D341Med (cell line): ENCODE measurements around the gene NANOS3.

Experiments
- DNase-seq: peaks from one replicate; pipeline ENCODE4 v3.0.0; 2012; ENCODE audit warnings: low spot score

The NANOS3 gene

DNA sequence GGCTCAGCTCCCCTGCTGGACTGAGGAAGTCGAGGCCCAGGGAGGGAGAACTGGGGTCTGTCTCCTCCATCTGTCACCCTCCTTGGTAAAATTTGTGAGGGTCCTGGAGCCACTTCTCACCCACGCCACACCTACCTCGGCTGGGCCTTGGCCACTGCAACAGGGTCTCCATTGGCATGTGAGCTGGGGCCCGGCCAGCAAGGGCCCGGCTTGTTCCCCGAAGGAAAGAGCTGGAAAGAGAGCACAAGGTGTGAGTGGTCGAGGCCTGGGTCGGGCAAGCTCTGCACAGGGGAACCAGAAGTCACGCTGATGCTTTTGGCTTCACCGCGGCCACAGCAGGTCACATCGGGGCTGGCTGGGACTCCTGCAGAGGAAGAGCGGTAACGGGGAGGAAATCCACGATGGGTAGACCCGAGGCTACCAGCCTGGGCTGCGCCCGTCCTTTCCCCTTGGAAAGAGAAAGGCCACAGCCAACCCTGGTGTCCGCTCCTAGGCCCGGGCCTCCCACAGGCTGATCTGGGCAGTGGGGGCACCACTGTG is 9.0 kb downstream of the NANOS3 start:
- no peak for DNase-seq

DNA sequence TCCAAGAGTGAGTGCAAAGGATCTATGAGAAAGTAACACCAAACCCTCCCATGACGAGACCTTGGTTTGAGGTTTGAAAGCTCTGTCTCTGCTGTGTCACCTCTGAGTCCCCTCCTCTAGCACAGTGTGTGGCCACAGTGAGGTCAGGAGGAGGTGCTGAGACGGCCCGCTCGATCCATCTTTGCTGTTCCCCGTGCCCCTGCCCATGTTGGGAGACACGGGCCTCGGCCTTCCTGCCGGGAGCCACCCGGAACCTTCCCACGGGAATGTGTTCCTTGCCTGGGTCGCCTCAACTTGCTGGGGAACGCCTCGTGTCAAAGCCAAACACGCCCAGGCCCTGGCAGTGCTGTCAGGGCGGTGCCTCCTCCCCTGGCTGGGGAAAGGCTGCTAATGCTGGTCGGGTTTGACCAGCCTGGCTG is 10.1 kb downstream of the NANOS3 start:
- no peak for DNase-seq

DNA sequence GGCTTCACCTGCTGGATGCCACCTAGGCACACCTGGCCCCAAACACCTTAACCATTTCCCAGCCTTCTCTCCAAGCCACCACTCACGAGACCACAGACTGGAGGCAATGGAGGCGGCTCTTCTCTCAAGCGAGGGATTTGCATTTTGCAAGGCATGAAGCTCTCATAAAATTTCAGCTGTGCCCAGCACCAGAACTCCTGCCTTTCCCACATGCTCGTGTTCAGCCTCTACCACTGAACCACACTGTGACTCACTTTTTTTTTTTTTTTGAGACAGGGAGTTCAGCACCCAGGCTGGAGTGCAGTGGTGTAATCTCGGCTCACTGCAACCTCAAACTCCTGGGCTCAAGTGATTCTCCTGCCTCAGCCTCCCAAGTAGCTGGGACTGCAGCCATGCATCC is 10.6 kb downstream of the NANOS3 start:
- no peak for DNase-seq

DNA sequence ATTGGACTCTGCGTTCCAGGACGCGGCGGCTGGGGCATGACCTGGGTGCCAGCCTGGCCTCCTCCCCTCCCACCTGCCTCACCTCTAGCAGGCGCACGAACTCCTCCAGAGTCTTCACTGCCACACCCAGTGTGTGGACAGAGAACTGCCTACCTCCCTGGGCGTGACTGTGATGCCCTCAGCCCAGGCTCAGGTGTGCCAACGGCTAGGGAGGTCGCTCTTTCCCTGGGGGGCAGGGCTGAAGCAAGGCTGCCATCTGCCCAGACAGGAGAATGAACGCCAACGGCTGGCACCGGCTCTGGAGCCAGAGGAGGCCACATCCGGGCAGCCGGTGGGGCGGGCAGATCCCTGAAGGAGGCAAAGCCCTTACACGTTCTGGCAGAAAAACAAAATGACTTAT is 11.3 kb downstream of the NANOS3 start:
- peak; percentile 17 for DNase-seq

DNA sequence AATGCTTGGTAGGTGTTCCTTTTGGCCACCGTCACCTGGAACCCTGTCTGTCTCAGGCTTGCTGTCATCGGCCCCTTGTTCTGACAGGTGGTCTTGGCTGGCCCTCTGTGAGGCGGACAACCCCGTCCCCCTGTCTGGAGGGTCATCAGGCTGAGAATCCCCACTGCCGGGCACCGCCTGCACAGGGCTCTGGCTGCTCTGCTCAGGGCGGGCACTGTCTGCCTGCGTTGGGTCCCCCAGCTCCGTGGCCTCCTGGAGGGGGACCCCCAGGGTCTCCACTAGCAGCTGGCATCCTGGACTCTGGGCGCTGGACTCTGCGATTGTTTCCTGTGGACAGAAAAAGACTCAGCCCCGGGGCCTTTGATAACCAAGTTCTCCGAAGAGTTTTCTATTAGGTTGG is 13.2 kb downstream of the NANOS3 start:
- peak; percentile 21 for DNase-seq

DNA sequence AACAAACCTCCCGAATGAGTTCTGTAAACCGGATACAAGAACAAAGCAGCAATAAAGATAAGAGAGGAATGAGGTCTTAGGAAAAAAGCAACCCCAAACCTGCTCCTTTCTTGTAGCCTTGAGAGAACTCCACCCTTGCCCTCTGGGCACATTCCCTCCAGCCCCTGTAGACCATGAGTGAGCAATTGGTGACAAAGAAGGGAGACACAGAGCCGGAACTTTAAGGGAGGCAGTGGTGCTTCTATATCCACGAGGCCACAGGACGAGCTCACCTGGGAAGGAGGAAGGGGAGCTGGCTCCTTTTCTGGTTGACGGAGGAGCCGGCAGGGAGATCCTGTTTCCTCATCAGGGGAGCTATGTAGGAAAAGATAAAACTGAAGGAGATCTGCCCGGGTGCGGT is 15.9 kb downstream of the NANOS3 start:
- DNase-seq, result no peak

DNA sequence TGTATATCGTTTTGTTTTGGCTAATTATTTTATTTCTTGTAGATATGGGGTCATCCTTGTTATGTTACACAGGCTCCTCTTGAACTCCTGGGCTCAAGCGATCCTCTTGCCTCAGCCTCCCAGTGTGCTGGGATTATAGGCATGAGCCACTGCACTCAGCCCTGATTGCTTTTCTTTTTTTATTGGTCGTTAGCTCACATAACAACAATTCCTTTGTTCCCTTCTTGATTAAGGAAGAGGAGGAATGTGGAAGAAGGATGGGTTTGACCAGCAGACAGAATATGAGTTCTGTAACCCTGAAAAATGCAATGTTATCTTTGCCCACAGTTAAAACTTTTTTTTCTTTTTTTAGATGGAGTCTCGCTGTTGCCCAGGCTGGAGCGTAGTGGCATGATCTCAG is 17.6 kb downstream of the NANOS3 start:
- DNase-seq, result no peak

DNA sequence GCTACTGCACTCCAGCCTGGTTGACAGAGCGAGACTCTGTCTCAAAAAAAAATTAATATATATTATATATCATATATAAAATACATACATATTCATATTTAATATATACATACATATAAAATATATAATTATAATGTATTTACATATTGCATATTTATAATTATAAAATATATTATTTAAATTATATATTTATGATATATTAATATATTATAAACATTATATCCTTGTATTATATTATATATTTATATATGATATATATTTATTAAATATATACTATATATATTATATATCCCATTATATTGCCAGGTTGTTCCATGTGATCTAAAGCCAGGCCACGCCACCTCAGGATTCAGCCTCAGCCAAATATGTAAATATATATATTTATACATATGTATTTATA is 19.3 kb downstream of the NANOS3 start:
- DNase-seq, result no peak

DNA sequence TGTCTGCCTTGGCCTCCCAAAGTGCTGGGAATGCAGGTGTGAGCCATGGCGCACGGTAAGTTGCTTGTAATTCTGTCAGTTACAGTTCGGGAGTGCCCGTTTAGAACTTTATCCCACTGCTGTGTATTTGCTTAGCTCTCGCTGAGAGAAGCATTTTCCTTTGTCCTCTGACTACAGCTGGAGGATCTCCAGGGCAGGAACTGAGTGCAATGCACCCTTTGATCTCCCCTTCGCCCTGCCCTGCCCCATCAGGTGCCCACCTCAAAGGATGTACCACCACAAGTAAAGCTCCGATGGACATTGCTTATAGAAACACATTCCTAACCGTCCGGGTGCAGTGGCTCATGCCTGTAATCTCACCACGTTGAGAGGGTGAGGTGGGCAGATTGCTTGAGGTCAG is 22.5 kb downstream of the NANOS3 start:
- no peak for DNase-seq

DNA sequence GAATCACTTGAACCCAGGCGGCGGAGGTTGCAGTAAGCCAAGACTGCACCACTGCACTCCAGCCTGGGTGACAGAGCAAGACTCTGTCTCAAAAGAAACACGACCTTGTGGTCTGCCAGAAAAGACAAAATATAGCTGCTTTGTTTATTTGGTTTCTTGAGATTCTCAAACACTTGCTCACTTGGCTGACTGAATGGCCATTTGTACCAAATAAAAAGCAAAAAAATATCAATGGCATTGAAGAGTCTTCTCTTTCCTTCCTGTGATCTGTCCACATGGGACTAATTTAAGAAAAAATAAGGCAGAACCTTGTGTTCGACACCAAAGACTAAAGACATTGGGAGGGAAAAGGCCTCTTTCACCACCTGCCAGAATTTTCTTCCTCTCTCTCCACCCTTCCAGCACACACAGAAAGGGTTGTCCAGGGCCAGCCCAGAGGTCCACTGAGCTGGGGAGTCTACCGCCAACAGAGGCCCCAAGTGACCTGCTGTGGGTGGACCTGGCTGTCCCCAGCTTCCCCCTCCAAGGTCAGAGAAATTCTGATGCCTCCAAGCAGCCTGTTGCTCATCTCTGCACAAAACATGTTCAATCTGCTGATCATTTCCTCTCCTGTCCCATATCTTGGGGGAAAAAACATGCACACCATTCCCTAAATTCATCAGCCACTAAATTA is 23.1 kb downstream of the NANOS3 start:
- DNase-seq, result no peak

DNA sequence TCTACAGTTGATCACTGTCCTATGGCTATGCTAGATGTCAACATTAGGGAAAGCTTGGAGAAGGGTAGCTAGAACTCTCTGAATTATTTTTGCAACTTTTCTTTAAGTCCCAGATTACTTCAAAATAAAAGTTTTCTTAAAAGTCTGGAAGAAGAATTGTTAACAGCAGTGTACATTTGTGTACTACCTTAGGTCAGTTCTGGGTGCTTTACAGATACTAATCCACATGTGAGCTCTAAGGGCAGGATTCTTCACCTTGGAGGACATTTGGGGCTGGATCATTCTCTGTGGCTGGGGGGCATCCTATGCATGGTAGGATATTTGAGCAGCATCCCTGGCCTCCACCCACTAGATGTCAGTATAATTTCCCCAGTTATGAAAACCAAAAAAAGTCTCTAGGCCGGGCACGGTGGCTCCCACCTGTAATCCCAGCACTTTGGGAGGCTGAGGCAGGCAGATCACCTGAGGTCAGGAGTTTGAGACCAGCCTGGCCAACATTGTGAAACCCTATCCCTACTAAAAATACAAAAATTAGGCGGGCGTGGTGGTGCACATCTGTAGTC is 26.1 kb downstream of the NANOS3 start:
- DNase-seq, result no peak

DNA sequence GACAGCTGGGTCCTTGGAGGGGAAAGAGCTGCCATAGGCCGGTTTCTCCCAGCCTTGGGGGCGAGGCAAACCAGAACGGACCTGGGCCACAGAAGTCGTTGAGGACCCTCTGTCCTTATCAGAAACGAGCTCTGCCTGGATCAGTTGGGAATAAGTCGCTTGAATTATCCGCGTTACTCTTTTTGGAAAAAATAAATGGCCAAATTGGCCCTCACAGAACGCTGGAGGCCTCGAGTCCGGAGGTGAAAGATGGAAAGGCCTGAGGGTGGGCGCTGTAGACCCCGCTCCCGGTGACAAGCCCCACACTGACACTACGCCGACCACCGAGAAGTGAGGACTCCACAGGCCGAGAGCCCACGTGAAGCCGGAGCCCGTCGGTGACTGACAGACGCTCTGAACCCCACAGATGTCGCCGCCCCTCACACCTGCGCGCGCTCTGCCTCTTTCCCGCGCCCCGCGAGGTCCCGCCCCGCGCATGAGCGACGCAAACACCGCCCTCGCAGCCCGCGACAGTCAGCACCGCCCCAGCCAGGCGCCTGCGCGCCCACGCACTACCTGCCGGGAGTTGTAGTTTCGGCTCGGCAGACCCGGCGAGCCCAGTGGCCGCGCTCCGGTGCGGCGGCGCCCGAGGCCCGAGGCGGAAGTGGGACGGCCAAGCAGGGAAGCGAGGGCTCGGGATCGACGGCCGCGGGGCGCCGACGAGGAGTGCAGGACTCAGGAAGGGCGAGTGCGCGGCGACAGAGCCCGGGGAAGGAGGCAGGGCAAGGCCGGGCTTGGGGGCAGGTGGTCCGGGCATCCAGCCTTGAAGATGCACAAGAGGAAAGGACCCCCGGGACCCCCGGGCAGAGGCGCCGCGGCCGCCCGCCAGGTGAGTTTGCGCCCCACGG is 28.9 kb downstream of the NANOS3 start, which contains the start of the genes BRME1 and CC2D1A:
TSS of gene BRME1 (minus strand) at position 484 of the 887 bp plus-strand sequence. CDS start 1,225 bp downstream, outside the sequence.
TSS of gene CC2D1A (plus strand) at position 568 of the 887 bp plus-strand sequence. CDS start at position 809, 241 bp downstream.
- peak; percentile 100 for DNase-seq

DNA sequence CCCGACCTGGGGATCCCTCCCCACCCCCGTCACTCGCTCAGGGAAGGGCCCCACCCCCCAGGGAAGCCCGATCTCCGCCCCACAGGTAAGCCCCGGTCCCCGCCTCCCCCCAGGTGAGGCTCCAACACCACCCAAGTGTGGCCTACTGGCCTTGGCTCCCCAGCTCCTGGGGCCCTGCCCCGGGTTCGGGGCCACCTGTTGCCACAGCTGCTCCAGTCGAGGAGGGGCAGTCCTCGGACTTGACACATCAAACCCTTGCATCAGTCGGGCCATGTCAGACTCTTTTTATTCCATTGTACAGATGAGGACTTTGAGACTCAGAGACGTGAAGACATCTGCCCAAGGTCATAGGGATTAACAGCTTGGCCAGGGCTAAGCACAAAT is 29.6 kb downstream of the NANOS3 start:
- DNase-seq, result peak; percentile 62

DNA sequence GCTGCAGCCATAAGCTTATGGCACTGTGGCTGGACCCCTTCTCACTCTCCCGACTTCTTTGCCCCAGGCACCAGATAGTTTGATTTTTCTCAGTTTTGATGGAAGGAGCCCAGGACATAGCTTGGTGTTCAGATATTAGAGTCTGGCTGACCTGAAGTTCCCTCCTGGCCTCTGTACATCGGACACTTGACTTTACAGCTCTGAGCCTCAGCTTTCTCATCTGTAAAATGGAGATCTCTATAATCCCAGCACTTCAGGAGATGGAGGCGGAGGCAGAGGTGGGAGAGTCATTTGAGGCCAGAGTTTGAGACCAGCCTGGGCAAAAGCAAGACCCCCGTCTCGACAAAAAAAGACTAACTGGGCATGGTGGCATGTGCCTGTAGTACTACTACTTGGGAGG is 30.0 kb downstream of the NANOS3 start:
- no peak for DNase-seq

DNA sequence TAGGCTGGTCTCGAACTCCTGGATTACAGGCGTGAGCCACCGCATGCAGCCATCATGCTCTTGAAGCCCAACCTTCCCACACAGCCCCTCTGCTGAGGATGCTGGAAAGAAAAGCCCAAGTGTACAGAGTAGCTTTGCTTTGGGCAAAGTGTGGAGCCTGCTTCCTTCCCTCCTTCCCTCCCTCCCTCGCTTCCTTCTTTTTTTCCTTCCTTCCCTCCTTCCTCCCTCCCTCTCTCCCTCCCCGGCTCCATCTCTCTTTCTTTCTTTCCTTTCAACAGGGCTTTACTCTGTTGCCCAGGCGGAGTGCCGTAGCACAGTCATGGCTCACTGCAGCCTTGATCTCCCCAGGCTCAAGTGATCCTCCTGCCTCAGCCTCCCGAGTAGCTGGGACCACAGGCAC is 31.7 kb downstream of the NANOS3 start:
- DNase-seq, result no peak

DNA sequence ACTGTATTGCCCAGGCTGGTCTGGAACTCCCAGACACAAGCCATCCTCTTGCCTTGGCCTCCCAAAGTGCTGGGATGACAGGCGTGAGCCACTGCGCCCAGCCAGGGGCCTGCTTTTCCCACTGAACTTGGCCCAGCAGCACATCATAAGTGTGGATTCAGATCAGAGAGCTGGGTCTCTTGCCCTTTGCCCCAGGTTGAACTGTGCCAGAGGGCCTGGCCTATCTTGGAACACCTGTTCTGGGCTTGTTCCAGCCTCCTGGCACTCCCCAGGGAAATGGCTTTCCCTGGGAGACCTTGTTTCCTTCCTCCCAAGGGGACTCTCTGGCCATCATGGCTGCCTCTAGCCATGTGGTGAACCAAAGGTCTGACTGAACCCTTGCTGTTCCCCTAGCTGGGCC is 32.5 kb downstream of the NANOS3 start:
- DNase-seq, result no peak

DNA sequence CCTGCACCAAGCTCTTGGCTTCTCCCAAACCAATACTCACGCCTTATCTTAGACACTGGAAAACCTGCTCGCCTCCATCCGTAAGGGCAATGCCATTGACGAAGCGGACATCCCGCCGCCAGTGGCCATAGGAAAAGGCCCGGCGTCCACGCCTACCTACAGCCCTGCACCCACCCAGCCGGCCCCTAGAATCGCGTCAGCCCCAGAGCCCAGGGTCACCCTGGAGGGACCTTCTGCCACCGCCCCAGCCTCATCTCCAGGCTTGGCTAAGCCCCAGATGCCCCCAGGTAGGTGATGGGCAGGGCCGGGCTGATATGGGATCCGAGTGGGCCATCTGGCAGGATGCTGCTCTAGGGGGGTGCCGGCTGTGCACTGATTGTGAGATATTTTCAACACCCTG is 36.4 kb downstream of the NANOS3 start:
- DNase-seq, result no peak

DNA sequence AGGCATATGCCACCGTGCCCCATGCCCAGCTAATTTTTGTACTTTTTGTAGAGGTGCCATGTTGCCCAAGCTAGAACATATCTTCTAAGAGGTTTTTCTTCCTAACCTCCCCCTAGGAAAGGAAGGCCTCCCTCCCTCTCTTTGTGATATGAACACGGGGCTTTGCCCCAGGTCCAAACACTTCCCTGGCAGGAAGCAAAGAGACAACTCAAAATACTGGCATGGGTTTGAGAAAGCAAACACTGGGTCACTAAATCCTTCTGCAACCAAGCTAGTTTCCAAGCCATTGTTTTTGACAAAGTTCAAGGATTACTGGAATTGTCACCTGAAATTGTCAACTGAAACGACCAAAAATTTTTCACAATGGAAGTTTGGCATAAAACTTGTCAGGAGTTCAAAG is 37.8 kb downstream of the NANOS3 start:
- no peak for DNase-seq

DNA sequence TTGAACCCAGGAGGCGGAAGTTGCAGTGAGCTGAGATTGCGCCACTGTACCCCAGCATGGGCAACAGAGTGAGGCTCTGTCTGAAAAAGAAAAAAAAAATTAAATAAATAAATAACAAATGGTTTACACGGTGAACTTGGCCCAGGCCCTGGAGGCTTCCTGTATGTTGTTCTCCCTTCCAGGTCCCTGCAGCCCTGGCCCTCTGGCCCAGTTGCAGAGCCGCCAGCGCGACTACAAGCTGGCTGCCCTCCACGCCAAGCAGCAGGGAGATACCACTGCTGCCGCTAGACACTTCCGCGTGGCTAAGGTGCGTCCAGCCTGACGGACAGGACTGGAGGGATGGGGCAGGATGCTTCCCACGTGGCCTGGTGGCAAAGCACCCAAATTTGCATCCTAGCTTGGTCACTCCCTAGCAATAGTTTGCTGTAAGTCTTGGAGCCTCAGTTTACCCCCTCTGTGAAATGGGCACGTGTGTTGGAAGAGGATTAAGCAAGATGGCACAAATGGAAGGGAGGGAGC is 41.0 kb downstream of the NANOS3 start:
- DNase-seq, result no peak

DNA sequence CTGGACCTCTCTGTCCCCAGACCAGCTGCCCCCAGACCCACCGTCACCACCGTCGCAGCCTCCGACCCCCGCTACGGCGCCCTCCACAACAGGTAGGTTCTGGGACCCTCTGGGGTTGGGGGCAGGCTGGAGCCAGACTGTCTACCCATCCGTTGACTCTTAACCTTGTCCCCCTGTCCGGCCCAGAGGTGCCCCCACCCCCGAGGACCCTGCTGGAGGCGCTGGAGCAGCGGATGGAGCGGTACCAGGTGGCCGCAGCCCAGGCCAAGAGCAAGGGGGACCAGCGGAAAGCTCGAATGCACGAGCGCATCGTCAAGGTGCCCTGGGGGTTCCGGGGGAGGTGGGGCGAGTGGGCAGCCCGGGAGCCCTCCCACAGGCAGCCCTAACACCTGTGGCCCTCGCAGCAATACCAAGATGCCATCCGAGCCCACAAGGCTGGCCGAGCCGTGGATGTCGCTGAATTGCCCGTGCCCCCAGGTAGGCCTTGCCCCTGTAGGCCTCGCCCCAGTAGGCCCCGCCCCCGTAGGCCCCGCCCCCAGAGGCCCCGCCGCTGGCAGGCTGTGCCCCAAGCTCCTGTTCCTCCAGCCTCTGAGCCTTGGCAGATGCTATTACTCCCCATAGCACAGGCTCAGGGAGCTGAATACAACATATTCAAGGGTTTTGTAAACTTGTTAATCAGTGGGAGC is 41.9 kb downstream of the NANOS3 start:
- peak; percentile 37 for DNase-seq

DNA sequence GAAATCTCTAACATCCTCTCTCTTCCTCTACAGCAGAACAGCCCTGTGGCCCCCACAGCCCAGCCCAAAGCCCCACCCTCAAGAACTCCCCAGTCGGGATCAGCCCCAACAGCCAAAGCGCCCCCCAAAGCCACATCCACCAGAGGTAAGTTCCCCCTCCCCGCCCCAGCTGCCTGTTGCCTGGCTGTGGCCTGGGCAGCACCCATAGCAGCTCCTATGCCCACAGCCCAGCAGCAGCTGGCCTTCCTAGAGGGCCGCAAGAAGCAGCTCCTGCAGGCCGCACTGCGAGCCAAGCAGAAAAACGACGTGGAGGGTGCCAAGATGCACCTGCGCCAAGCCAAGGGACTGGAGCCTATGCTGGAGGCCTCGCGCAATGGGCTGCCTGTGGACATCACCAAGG is 43.6 kb downstream of the NANOS3 start:
- DNase-seq, result no peak
